ENCODE results near the gene SPATA31C1. TPM values are rescaled to one million over a fixed set of nuclear protein-coding genes. Genes with fewer than 3 reads are reported as not detected.
"Not testable (repeated sequence)": the region's sequence is repeated elsewhere in the genome, so short reads cannot be mapped to it uniquely, and the experiment has no call there.

SPATA31C1 gene
- total RNA-seq (2021; fragmentation: NEBNext Ultra II Directional; extraction: Animal tissue kit (Norgen Biotek cat#: 25700)), result not detected
- long read RNA-seq, result 0 reads

- not testable (repeated sequence) for H3K27me3 Mint-ChIP-seq (ENCODE audit: insufficient read depth); H3K4me1 Mint-ChIP-seq (ENCODE audit: low read depth); H3K36me3 Mint-ChIP-seq (ENCODE audit: low read depth); H3K9me3 Mint-ChIP-seq; H3K4me3 Mint-ChIP-seq; H3K27ac Mint-ChIP-seq; DNase-seq
Observed at GRCh38 chr9:87917662-87918061, at the start of gene SPATA31C1. TSS of gene SPATA31C1 (plus strand) at chr9:87917962.

- H3K9me3 Mint-ChIP-seq, result no peaks in the 10 kb centered on the region
- H3K27me3 Mint-ChIP-seq (ENCODE audit: insufficient read depth), result peaks cover 3% of the 10 kb centered on the region; the same call in 1 of the 2 replicates
- TF ChIP-seq, protein P1, sequence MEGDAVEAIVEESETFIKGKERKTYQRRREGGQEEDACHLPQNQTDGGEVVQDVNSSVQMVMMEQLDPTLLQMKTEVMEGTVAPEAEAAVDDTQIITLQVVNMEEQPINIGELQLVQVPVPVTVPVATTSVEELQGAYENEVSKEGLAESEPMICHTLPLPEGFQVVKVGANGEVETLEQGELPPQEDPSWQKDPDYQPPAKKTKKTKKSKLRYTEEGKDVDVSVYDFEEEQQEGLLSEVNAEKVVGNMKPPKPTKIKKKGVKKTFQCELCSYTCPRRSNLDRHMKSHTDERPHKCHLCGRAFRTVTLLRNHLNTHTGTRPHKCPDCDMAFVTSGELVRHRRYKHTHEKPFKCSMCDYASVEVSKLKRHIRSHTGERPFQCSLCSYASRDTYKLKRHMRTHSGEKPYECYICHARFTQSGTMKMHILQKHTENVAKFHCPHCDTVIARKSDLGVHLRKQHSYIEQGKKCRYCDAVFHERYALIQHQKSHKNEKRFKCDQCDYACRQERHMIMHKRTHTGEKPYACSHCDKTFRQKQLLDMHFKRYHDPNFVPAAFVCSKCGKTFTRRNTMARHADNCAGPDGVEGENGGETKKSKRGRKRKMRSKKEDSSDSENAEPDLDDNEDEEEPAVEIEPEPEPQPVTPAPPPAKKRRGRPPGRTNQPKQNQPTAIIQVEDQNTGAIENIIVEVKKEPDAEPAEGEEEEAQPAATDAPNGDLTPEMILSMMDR (IDR thresholded peaks at IDR 0.05), result no peak
- no peak overlapping the region for H3K4me3 Mint-ChIP-seq
- no peak for DNase-seq
- H3K36me3 Mint-ChIP-seq (ENCODE audit: low read depth), result peaks cover 6% of the 10 kb centered on the region; the same call in 1 of the 2 replicates
- H3K4me1 Mint-ChIP-seq (ENCODE audit: low read depth), result peaks cover 41% of the 10 kb centered on the region
- H3K27ac Mint-ChIP-seq, result no peak overlapping the region
Observed at GRCh38 chr9:87868175-87868574, 49.6 kb upstream of the SPATA31C1 start.

GRCh38 chr9:87868635-87869034 lies 49.1 kb upstream of the SPATA31C1 start:
- H3K27me3 Mint-ChIP-seq (ENCODE audit: insufficient read depth), result peaks cover 3% of the 10 kb centered on the region; the same call in 1 of the 2 replicates
- peaks cover 6% of the 10 kb centered on the region; the same call in 1 of the 2 replicates for H3K36me3 Mint-ChIP-seq (ENCODE audit: low read depth)
- H3K27ac Mint-ChIP-seq, result no peak overlapping the region
- TF ChIP-seq, protein P1 (IDR thresholded peaks at IDR 0.05), result no peak
- no peaks in the 10 kb centered on the region for H3K9me3 Mint-ChIP-seq
- H3K4me3 Mint-ChIP-seq, result no peak overlapping the region
- DNase-seq, result no peak
- H3K4me1 Mint-ChIP-seq (ENCODE audit: low read depth), result peaks cover 39% of the 10 kb centered on the region

GRCh38 chr9:87869082-87869481 lies 48.7 kb upstream of the SPATA31C1 start:
- Mint-ChIP-seq H3K27ac (no peak overlapping the region), H3K4me3 (no peak overlapping the region), H3K27me3 (ENCODE audit: insufficient read depth) (peaks cover 3% of the 10 kb centered on the region; the same call in 1 of the 2 replicates)

DNA sequence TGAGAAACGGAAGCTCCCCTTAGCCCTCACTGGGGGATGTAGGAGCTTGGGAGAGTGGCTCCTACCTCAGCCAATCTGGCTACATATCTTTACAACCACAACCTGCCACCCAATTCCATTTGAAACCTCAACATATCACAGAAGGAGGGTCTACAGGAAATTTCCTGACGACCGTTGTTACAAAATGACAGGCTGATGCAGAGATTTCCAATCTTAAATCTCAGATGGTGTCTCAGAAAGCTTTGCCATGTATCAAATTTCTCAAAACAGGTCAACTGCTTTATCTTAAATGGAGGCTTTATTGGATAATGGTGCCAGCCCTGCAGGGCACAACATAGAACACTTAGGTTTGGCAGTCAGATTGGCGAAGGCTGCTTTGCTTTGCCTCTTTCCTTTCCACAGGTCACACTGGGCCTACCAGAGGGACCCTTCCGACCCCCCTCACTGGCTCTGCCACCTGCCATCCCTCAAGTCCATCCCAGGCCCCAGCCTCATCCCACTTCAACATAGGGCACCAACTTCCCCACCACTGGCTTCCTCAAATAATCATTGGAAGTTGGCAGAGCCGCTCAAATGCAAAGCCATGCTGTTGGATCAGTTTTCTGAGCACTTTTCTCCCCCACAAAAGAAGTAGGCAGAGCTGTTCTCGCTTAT lies 46.2 kb upstream of the SPATA31C1 start:
- Mint-ChIP-seq H3K4me1 (ENCODE audit: low read depth) (peaks cover 22% of the 10 kb centered on the region), H3K9me3 (no peaks in the 10 kb centered on the region), H3K4me3 (no peak overlapping the region), H3K27ac (no peak overlapping the region), H3K36me3 (ENCODE audit: low read depth) (peaks cover 6% of the 10 kb centered on the region; the same call in 1 of the 2 replicates), H3K27me3 (ENCODE audit: insufficient read depth) (peaks cover 7% of the 10 kb centered on the region)
- DNase-seq, result no peak
- TF ChIP-seq, protein P1 (IDR thresholded peaks at IDR 0.05), result no peak

More at GRCh38 chr9:87869082-87869481, 48.7 kb upstream of the SPATA31C1 start:
- DNase-seq, result no peak
- Mint-ChIP-seq H3K9me3 (no peaks in the 10 kb centered on the region), H3K36me3 (ENCODE audit: low read depth) (peaks cover 6% of the 10 kb centered on the region; the same call in 1 of the 2 replicates), H3K4me1 (ENCODE audit: low read depth) (peaks cover 39% of the 10 kb centered on the region)
- TF ChIP-seq, protein P1 (IDR thresholded peaks at IDR 0.05), result no peak

GRCh38 chr9:87872079-87872624 lies 45.6 kb upstream of the SPATA31C1 start:
- TF ChIP-seq, protein P1 (IDR thresholded peaks at IDR 0.05), result no peak
- no peak overlapping the region for H3K27ac Mint-ChIP-seq
- no peak for DNase-seq
- H3K4me1 Mint-ChIP-seq (ENCODE audit: low read depth), result peaks cover 22% of the 10 kb centered on the region
- peaks cover 5% of the 10 kb centered on the region for H3K27me3 Mint-ChIP-seq (ENCODE audit: insufficient read depth)
- peaks cover 6% of the 10 kb centered on the region; the same call in 1 of the 2 replicates for H3K36me3 Mint-ChIP-seq (ENCODE audit: low read depth)
- H3K4me3 Mint-ChIP-seq, result no peak overlapping the region
- no peaks in the 10 kb centered on the region for H3K9me3 Mint-ChIP-seq

All from HFFc6 (cell line).